Astrocyte (in vitro differentiated cells and primary cell): ENCODE results near the gene ANO8. TPM values are rescaled to one million over a fixed set of nuclear protein-coding genes. Genes with fewer than 3 reads are reported as not detected.

Source experiments
- DNase-seq: peaks from one replicate; pipeline ENCODE4 v3.0.0-alpha.2; 2010; ENCODE audit warnings: low read depth
- FAIRE-seq: peaks from 2 replicates; lab custom pipeline; 2011; peaks lifted over from hg19 to GRCh38; lab: Jason Lieb, UNC
- H2AFZ ChIP-seq: 2 replicates; pipeline ENCODE4 v1.6.0; 2012; ENCODE audit warnings: low read depth, low read length, inconsistent platforms
- H3K27ac ChIP-seq: 2 replicates; pipeline ENCODE4 v1.5.1; 2011; ENCODE audit warnings: low read depth, low read length, inconsistent platforms
- H3K27me3 ChIP-seq: 2 replicates; pipeline ENCODE4 v1.6.0; 2011; ENCODE audit warnings: low read length, inconsistent platforms; ENCODE audit not compliant: insufficient read depth
- H3K36me3 ChIP-seq: 2 replicates; pipeline ENCODE4 v1.5.1; 2011; ENCODE audit warnings: low read length, inconsistent platforms; ENCODE audit not compliant: insufficient read depth
- H3K4me1 ChIP-seq: 2 replicates; pipeline ENCODE4 v1.5.1; 2011; ENCODE audit warnings: low read length, inconsistent platforms; ENCODE audit not compliant: insufficient read depth
- H3K4me2 ChIP-seq: 2 replicates; pipeline ENCODE4 v1.6.0; 2012; ENCODE audit warnings: low read length, inconsistent platforms
- H3K4me3 ChIP-seq: 2 replicates; pipeline ENCODE4 v1.5.1; 2011; ENCODE audit warnings: low read depth, mild to moderate bottlenecking, low read length, inconsistent platforms; ENCODE audit not compliant: insufficient read depth
- H3K79me2 ChIP-seq: 2 replicates; pipeline ENCODE4 v1.6.0; 2012; ENCODE audit warnings: mild to moderate bottlenecking, low read length, inconsistent platforms; ENCODE audit not compliant: insufficient read depth
- H3K9ac ChIP-seq: 2 replicates; pipeline ENCODE4 v1.6.0; 2012; ENCODE audit warnings: mild to moderate bottlenecking, low read length, inconsistent platforms
- H3K9me3 ChIP-seq: 2 replicates; pipeline ENCODE4 v1.5.1; 2012; ENCODE audit warnings: low read depth, mild to moderate bottlenecking, low read length, inconsistent platforms; ENCODE audit not compliant: insufficient read depth
- H4K20me1 ChIP-seq: 2 replicates; pipeline ENCODE4 v1.6.0; 2012; ENCODE audit warnings: low read length, inconsistent platforms; ENCODE audit not compliant: insufficient read depth
- H3K27ac Mint-ChIP-seq: one replicate; pipeline ENCODE4 v1.8.0; 2021; ENCODE audit warnings: mild to moderate bottlenecking, mixed read lengths; ENCODE audit not compliant: unreplicated experiment
- H3K27me3 Mint-ChIP-seq: one replicate; pipeline ENCODE4 v1.8.0; 2021; ENCODE audit warnings: low read depth, mixed read lengths; ENCODE audit not compliant: unreplicated experiment
- H3K36me3 Mint-ChIP-seq: one replicate; pipeline ENCODE4 v1.8.0; 2021; ENCODE audit warnings: low read depth, mixed read lengths; ENCODE audit not compliant: unreplicated experiment
- H3K4me1 Mint-ChIP-seq: one replicate; pipeline ENCODE4 v1.8.0; 2021; ENCODE audit warnings: low read depth, mixed read lengths; ENCODE audit not compliant: unreplicated experiment
- H3K4me3 Mint-ChIP-seq: one replicate; pipeline ENCODE4 v1.8.0; 2021; ENCODE audit warnings: mild to moderate bottlenecking, moderate library complexity, mixed read lengths; ENCODE audit not compliant: unreplicated experiment
- H3K9me3 Mint-ChIP-seq: one replicate; pipeline ENCODE4 v1.8.0; 2021; ENCODE audit warnings: mild to moderate bottlenecking, mixed read lengths; ENCODE audit not compliant: unreplicated experiment
- EZH2 ChIP-seq: IDR thresholded peaks from 2 replicates; pipeline ENCODE4 v1.6.1; 2012; ENCODE audit warnings: mild to moderate bottlenecking, low read length, inconsistent platforms; ENCODE audit not compliant: insufficient read depth
- total RNA-seq: library from RNA; stranded (reverse); gene quantifications from 2 replicates; pipeline ENCODE4 v1.2.1, GENCODE V29; 2021
- TF ChIP-seq, protein P1 (sequence below): IDR thresholded peaks from 2 replicates; pipeline ENCODE4 v1.5.1; 2011; ENCODE audit warnings: low read depth, mild to moderate bottlenecking, inconsistent platforms, low read length, moderate library complexity; ENCODE audit not compliant: insufficient read depth

Gene ANO8
- total RNA-seq, 1 donor from 2014 or later: 8.1 TPM

DNA sequence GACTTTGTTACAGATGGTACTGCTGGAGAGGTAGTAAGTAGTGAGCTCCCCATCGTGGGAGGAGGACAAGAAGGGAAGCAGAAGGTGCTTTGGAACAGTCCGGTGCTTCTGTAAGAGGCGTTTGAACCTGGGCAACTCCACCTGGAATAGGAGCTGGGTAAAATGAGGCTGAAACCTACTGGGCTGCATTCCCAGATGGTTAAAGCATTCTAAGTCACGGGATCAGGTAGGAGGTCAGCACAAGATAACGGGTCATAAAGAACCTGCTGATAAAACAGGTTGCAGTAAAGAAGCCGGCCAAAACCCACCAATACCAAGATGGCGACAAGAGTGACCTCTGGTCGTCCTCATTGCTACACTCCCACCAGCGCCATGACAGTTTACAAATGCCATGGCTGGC is 47.9 kb downstream of the ANO8 start:
- no peaks in the 10 kb centered on the region for H3K4me1 Mint-ChIP-seq
- no peaks in the 10 kb centered on the region for H3K9me3 Mint-ChIP-seq
- Histone ChIP-seq H3K4me2 (no peak overlapping the region), H3K9me3 (no peaks in the 10 kb centered on the region), H3K27ac (no peak overlapping the region), H2AFZ (no peak overlapping the region), H3K4me3 (no peak overlapping the region), H3K79me2 (no peaks in the 10 kb centered on the region), H3K27me3 (no peaks in the 10 kb centered on the region), H3K4me1 (peaks cover under 1% of the 10 kb centered on the region), H4K20me1 (no peaks in the 10 kb centered on the region), H3K36me3 (no peaks in the 10 kb centered on the region), H3K9ac (no peak overlapping the region)
- peaks cover 4% of the 10 kb centered on the region for H3K36me3 Mint-ChIP-seq
- H3K27me3 Mint-ChIP-seq: peaks cover 3% of the 10 kb centered on the region
- TF ChIP-seq, protein P1, sequence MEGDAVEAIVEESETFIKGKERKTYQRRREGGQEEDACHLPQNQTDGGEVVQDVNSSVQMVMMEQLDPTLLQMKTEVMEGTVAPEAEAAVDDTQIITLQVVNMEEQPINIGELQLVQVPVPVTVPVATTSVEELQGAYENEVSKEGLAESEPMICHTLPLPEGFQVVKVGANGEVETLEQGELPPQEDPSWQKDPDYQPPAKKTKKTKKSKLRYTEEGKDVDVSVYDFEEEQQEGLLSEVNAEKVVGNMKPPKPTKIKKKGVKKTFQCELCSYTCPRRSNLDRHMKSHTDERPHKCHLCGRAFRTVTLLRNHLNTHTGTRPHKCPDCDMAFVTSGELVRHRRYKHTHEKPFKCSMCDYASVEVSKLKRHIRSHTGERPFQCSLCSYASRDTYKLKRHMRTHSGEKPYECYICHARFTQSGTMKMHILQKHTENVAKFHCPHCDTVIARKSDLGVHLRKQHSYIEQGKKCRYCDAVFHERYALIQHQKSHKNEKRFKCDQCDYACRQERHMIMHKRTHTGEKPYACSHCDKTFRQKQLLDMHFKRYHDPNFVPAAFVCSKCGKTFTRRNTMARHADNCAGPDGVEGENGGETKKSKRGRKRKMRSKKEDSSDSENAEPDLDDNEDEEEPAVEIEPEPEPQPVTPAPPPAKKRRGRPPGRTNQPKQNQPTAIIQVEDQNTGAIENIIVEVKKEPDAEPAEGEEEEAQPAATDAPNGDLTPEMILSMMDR: no peak
- no peak for TF ChIP-seq EZH2
- DNase-seq: no peak
- H3K27ac Mint-ChIP-seq: no peak overlapping the region
- no peak overlapping the region for H3K4me3 Mint-ChIP-seq
- no peak for FAIRE-seq

DNA sequence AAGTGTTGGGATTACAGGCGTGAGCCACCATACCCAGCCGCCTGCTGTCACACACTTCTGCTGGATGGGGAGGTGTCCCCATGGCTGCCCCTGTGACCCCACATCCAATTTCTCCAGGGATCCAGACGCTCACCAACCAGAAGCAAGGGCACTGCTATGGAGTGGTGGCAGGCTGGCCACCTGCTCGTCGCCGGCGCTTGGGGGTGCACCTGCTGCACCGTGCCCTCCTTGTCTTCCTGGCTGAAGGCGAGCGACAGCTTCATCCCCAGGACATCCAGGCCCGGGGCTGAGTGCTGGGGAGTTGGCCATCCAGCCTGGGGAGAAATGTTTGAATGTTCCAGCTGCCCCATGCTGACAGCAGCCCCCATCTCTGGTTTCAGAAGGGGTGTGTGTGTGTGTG is 48.4 kb downstream of the ANO8 start:
- FAIRE-seq (no peak), DNase-seq (no peak)
- Histone ChIP-seq H3K27me3 (no peaks in the 10 kb centered on the region), H3K9me3 (no peaks in the 10 kb centered on the region), H3K79me2 (no peaks in the 10 kb centered on the region), H3K27ac (no peak overlapping the region), H4K20me1 (no peaks in the 10 kb centered on the region), H3K36me3 (no peaks in the 10 kb centered on the region), H3K4me1 (no peaks in the 10 kb centered on the region), H2AFZ (no peak overlapping the region), H3K4me2 (no peak overlapping the region), H3K9ac (no peak overlapping the region), H3K4me3 (no peak overlapping the region)
- H3K4me1 Mint-ChIP-seq: no peaks in the 10 kb centered on the region
- no peak overlapping the region for H3K27ac Mint-ChIP-seq
- TF ChIP-seq, protein P1: no peak
- TF ChIP-seq EZH2: no peak
- H3K27me3 Mint-ChIP-seq: peaks cover 3% of the 10 kb centered on the region
- no peaks in the 10 kb centered on the region for H3K9me3 Mint-ChIP-seq
- peaks cover 4% of the 10 kb centered on the region for H3K36me3 Mint-ChIP-seq
- H3K4me3 Mint-ChIP-seq: no peak overlapping the region

DNA sequence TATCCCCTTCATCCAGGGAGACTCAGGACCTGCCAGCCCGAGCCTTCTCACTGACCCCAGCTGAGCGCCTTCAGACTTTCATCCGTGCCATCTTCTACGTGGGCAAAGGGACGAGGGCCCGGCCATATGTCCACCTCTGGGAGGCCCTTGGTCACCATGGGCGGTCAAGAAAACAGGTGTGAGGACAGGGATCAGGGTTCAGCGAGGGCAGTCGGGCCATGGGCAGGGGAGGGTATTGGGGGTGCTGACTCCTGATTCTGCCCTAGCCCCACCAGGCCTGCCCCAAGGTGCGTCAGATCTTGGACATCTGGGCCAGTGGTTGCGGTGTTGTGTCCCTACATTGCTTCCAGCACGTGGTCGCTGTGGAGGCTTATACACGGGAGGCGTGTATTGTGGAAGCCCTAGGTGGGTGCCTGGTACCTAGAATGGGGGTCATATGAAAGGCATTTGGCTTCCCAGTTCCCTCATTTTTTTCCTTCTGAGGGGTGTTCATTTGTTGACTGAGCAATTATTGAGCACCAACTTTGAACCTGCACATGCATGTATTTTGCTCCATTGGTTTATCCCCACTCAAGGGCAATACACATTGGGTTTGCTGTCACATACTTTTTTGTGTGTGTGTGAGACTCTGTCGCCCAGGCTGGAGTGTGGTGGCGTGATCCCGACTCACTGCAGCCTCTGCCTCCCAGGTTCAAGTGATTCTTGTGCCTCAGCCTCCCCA is 49.1 kb downstream of the ANO8 start:
- Mint-ChIP-seq H3K36me3 (peaks cover 4% of the 10 kb centered on the region), H3K4me1 (no peaks in the 10 kb centered on the region), H3K4me3 (no peak overlapping the region), H3K27ac (no peak overlapping the region), H3K9me3 (no peaks in the 10 kb centered on the region), H3K27me3 (peaks cover 3% of the 10 kb centered on the region)
- Histone ChIP-seq H3K79me2 (no peaks in the 10 kb centered on the region), H3K4me3 (no peak overlapping the region), H2AFZ (no peak overlapping the region), H3K9ac (no peak overlapping the region), H3K4me2 (no peak overlapping the region), H3K27me3 (no peaks in the 10 kb centered on the region), H3K36me3 (no peaks in the 10 kb centered on the region), H3K9me3 (no peaks in the 10 kb centered on the region), H3K4me1 (no peaks in the 10 kb centered on the region), H3K27ac (no peak overlapping the region), H4K20me1 (no peaks in the 10 kb centered on the region)
- no peak for DNase-seq
- FAIRE-seq: no peak
- TF ChIP-seq, protein P1: no peak
- TF ChIP-seq EZH2: no peak
